Skin epidermis (tissue), 12 donors: ENCODE data around the gene PHYHIPL.

ENCODE experiments used
- H3K27ac ChIP-seq, 21 experiments: fragments of 200-600 bp; sonication (generic) in 11 of 21; one replicate each; pipeline ENCODE4 v1.5.0; 2020; ENCODE audit warnings: mild to moderate bottlenecking in 3 of 21, inconsistent platforms in 2 of 21, moderate library complexity in 2 of 21
- H3K4me3 ChIP-seq, 7 experiments: fragments of 200-600 bp; sonication (generic) in 2 of 7; one replicate each; pipeline ENCODE4 v1.5.0; 2020; ENCODE audit warnings: inconsistent platforms in 2 of 7, mild to moderate bottlenecking in 2 of 7, moderate library complexity in 1 of 7

Gene PHYHIPL

DNA sequence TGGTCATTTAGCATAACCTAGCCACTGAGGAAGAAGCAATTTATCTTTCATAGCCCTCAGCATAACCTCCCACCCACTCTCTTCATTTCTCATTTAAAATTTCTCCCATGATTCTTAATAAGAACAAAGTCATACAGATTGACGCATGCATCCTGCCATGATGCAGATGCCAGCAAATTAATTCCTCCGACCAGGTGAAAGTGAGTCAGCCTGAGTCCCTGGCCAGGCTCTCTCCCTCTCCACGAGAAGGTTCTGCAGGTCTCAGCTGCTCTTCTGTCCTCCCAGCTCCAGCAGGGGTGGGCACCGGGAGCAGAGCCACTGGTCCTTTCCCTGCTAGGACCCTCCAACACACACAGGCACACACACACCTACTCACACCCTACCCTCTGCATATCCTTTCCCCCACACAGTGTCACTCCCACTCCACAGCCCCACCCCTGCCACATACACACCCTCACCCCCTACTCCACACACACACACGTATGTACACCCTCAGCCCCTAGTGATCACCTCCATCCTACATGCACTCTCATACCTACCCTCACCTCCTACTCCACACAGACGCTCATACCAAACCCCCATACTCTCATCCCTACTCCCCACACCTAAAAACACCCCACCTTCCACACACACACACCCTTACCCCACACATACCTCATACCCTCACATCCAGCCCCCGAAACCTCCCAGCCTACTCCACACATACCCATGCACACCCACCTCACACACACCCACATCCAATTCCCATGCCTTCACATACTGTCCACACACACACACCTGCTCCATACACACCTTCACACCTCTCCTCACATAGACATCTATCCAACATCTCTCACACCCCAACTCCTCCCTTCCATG, 107.9 kb downstream of the PHYHIPL start:
- Histone ChIP-seq H3K4me3 (no peak overlapping the region), H3K27ac (no peak overlapping the region)

DNA sequence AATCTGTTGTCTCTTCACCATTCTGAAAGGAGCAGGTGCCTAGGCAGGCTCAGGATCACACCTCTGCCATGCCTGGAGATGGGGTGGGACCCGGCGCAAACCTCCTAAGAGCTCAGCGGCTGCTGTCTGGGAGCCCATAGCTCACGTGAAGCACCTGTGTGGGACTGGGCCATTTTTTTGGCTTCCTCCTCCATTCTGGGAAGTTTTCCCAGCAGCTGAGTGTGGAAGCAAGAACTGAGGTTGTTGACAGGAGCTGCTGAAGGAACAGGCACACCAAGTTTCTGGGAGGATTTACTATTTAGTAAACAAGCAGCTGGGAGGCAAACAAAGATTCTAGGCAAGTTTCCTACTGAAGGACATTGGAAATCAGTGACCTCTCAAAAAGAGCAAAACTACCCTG, 108.6 kb downstream of the PHYHIPL start:
- Histone ChIP-seq H3K27ac (no peak overlapping the region), H3K4me3 (no peak overlapping the region)

- H3K4me3 ChIP-seq, result no peak overlapping the region
- no peak overlapping the region for H3K27ac ChIP-seq
These were observed 109.4 kb downstream of the PHYHIPL start for GRCh38 chr10:59285848-59286247.

DNA sequence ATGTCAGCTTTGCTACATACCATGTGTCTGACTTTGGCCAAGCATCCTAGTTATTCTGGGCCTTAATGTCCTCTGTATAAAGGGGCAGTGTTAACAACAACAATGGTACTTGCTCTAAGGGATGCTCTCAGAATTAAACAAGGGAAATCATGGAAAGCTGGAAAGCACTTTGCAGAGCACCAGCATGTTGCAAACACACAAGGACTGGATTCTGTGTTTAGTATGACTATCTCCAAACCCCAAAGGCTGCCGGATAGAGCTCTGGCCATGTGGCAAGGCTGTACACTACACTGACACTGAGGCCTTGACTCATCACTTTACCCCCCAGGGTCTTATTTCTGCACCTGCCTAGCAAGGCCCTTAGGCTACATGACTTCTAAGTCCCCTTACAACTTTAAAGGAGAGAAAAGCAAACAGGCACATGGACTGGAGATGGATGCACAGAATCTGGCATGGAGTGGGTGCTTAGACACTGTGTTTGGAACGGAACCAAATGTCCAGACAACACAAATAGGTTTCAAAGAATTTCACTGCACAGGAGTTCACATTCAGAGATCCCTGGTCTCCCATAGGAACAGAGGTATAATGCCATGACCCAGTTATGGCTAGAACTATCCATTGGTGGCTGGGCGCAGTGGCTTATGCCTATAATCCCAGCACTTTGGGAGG, 111.3 kb downstream of the PHYHIPL start:
- no peak overlapping the region for H3K4me3 ChIP-seq
- no peak overlapping the region for H3K27ac ChIP-seq

DNA sequence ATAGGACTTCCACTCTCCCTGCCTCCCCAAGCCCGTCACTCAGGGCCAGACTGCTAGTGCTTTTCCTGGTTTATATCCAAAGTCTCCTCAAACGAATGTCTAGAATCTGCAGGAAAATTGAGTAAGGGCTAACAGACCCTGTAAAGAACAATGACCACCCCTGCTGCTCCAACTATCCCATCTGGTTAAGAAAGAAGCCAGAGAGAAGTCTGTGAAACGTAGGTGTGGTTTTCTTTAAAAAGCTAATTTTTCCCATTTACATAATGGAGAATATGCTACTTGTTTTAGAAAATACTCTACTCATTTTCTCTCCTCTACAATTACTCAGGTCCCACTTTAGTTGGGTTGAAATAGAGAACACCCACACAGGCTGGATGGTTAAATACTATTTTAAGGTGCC, 113.4 kb downstream of the PHYHIPL start:
- Histone ChIP-seq H3K4me3 (no peak overlapping the region), H3K27ac (no peak overlapping the region)

GRCh38 chr10:59290448-59290847, 114.0 kb downstream of the PHYHIPL start:
- Histone ChIP-seq H3K4me3 (no peak overlapping the region), H3K27ac (no peak overlapping the region)
